SW 1271 (cell line): ENCODE measurements around the gene BAG3.
"Not testable (repeated sequence)": the region's sequence is repeated elsewhere in the genome, so short reads cannot be mapped to it uniquely, and the experiment has no call there.

ENCODE experiments used
- DNase-seq, 2 experiments: peaks; one replicate each; lab custom pipeline; 2025; lab: John Stamatoyannopoulos, UW

Gene BAG3

GRCh38 chr10:119693262-119693957 is 42.2 kb downstream of the BAG3 start:
- no peak for DNase-seq

DNA sequence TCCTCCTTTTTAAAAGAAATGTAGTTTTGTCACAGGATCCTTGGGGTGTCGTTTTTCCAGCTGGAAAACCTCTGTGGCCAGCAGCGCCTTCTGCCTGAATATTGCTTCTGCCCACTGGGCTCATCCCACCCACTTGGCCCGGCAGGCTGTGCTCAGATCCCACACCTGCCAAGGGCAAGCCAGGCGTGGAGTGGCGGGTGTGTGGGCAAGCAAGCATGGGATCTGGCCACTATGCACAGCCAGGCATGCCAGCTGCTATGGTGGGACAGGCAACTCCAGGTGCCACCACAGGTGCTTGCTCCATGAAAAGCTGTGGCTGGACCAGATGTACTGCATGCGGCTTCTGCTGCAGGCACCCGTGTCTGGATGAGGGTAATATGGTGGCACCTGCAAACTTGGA is 43.4 kb downstream of the BAG3 start:
- DNase-seq: no peak

DNA sequence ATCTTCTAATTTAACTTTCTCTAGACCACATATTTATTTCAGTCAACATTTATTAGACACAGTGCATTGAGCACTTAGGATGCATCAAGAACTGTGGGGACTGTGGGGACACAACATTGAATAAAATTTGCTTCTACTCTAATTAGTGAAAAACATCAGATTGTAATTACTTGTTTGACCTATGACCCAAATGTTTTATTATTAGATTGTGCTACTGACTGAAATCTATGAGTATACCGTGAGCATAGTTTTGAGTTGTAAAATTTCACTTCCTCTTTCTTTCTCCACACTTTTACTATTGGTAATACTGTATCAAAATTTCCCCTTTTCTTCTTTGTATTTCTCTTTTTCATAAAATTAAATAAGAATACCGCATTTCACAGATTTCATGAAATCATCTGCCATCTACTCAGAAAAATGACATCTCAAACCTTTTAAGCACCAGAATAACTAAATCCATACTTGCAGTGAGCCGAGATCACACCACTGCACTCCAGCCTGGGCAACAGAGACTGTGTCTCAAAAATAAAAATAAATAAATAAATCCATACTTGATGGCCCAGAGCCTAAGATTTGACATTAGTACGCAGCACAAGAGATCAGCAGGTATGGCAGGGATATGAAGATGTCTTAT is 49.3 kb downstream of the BAG3 start:
- no peak for DNase-seq

- DNase-seq: no peak
These were observed 50.7 kb downstream of the BAG3 start for GRCh38 chr10:119701861-119702260.

DNA sequence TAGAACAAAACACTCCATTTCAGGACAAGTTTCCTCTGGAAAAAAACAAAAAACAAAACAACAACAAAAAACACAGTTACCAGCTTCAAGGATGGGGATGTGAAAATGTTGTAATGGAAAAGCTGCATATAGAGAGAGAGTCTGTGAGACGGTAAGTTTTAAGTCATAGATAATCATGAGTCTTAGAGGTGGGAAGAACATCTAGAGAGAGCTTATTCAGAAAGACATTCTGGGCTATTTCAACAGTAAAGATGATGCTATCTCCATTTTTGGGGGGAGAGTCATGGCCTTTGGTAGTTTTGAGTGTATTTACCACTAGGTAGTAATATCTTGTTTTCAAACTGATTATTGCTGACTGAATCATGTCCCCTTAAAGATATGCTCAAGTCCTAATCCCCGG is 51.4 kb downstream of the BAG3 start:
- DNase-seq: no peak

DNA sequence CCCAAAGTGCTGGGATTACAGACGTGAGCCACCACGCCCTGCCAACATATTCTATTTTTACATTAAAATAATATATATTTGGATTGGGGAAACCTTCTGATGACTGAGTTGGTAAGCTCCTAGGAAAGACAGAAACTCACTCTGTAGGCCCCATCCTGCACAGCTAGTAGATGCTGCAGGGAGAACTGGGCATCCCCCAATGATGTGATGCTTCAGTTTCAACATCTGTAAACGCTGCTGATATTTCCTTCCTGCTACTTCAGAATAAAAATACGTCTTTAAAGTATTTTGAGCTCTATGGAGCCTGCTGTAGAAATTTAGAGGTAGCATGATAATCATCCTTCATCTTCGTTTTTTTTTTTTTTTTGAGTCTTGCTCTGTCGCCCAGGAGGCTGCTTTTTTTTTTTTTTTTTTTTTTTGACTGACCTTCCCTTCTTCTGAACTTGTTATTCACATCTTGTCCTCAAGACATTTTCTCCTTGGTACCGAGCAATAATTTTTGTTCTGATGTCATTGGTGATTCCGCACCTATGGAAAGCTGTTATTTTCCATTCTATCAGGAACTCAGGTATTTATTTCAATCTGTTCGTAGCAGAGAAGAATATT is 52.8 kb downstream of the BAG3 start:
- DNase-seq: no peak

- no peak for DNase-seq
These were observed 54.3 kb downstream of the BAG3 start for GRCh38 chr10:119705434-119705831.

- DNase-seq: no peak
These were observed 55.5 kb downstream of the BAG3 start for GRCh38 chr10:119706521-119707278.

DNA sequence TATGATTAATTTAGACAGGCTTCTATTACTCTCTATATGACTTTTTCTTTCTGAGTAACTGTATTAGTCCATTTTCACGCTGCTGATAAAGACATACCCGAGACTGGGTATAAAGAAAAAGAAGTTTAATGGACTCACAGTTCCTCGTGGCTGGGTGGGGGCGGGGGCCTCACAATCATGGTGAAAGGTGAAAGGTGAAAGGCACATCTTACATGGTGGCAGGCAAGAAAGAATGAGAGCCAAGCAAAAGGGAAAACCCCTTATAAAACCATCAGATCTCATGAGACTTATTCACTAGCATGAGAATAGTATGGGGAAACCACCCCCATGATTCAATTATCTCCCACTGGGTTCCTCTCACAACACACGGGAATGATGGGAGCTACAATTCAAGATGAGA is 56.2 kb downstream of the BAG3 start:
- DNase-seq: not testable (repeated sequence)

GRCh38 chr10:119710935-119711334 is 59.8 kb downstream of the BAG3 start:
- DNase-seq: not testable (repeated sequence)

- no peak for DNase-seq
These were observed 62.7 kb downstream of the BAG3 start for GRCh38 chr10:119713744-119714483.

GRCh38 chr10:119714484-119714816 is 63.3 kb downstream of the BAG3 start:
- no peak for DNase-seq

GRCh38 chr10:119715628-119716505 is 64.7 kb downstream of the BAG3 start:
- no peak for DNase-seq

DNA sequence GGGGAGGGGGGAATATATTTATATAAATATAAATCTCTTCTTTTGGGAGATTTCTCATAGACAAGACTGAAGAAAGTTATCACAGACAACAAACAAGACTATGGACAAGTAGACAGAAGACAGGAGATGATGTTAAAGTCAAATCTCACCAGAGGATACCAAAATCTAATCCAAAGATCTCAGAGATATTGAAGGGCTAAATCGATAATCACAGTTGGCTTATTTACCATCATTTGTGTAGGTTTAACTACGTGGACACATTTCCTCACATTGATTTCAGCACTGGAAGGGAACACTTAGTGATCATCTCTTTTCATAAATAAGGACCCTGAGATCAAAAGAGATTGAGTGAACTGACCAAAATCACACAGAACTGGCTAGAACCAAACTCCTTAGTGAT is 72.0 kb downstream of the BAG3 start:
- DNase-seq: no peak

DNA sequence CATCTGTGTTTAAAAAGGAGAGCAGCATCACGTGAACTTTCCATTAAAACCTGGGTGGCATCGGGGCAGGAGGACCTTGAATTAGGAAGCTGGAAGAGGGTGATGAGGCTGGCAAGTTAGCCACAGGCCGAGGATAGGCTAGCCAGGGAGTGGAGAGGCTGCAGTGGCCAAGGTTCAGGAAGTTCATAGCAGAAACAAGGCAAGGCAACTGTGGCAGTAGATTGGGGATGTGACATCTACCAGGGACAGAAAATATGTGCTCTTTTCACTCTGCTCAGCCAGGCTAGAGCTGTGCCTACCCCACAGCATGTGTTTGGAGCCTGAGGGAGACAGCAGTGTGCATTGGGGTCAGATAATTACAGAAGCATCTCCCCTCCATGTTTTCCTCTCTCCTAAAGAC is 72.4 kb downstream of the BAG3 start:
- DNase-seq: no peak

GRCh38 chr10:119724593-119725516 is 73.7 kb downstream of the BAG3 start:
- DNase-seq: no peak

- DNase-seq: no peak
These were observed 74.3 kb downstream of the BAG3 start for GRCh38 chr10:119725517-119725827.

- DNase-seq: peak; percentile 72 to 92
These were observed 74.9 kb downstream of the BAG3 start, which contains the start of gene INPP5F for GRCh38 chr10:119725828-119726675. INPP5F (plus strand) TSS chr10:119726050; CDS start chr10:119726263, 213 bp downstream.

DNA sequence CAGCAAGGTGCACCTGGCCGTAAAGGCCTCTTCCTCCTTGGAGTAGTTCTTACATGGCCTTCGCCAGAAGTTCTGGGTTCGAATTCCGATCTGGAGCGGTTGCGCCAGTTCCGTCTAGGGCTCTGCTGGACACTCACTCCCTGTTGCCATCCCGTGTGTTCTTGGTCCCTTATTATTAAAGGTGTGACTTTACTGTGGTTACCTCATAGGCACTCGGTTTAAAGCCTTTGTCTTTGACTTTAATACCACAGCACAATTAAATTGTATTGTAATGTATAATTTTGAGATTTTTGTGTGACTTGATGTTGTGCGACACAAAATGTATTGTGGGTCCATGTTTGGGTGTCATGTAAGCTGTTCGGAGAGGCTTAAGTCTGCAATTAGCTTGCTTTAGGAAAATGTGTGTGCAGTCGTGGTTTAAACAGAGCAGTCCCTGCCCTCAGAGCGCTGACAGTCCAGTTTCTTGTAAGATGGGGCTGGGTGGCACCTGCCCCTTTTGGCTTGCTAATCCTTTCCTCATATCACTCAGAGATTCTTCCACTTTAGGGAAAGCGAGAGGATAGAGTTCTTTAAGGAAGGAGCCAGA is 75.6 kb downstream of the BAG3 start:
- no peak for DNase-seq
